IgD-negative memory B cell (primary cell): ENCODE results near the gene PRG3. TPM values are rescaled to one million over a fixed set of nuclear protein-coding genes. Genes with fewer than 3 reads are reported as not detected.

ENCODE experiments used
- H3K27ac Mint-ChIP-seq, 3 donors: one replicate each; pipeline ENCODE4 v1.8.0; 2020 to 2022; ENCODE audit warnings: mild to moderate bottlenecking in 3 of 3, mixed read lengths in 3 of 3, moderate library complexity in 1 of 3
- H3K27me3 Mint-ChIP-seq: one replicate; pipeline ENCODE4 v1.8.0; 2021; ENCODE audit warnings: mixed read lengths
- H3K36me3 Mint-ChIP-seq: one replicate; pipeline ENCODE4 v1.8.0; 2020; ENCODE audit warnings: mild to moderate bottlenecking, mixed read lengths
- H3K4me1 Mint-ChIP-seq, 3 donors: one replicate each; pipeline ENCODE4 v1.8.0; 2020 to 2022; ENCODE audit warnings: mixed read lengths in 3 of 3, mild to moderate bottlenecking in 1 of 3
- H3K4me3 Mint-ChIP-seq, 4 donors: one replicate each; pipeline ENCODE4 v1.8.0; 2020 to 2022; ENCODE audit warnings: mild to moderate bottlenecking in 4 of 4, mixed read lengths in 4 of 4, moderate library complexity in 3 of 4
- H3K9me3 Mint-ChIP-seq, 3 donors: one replicate each; pipeline ENCODE4 v1.8.0; 2020 to 2021; ENCODE audit warnings: mixed read lengths in 3 of 3, mild to moderate bottlenecking in 1 of 3
- polyA plus RNA-seq: library from polyadenylated mRNA; unstranded; fragments of 300-500 nt; fragmentation: Illumina TruSeq; gene quantifications from one replicate; pipeline ENCODE4 v1.2.3, GENCODE V29; 2021

The PRG3 gene
- polyA plus RNA-seq, 1 donor from 2014 or later: not detected

DNA sequence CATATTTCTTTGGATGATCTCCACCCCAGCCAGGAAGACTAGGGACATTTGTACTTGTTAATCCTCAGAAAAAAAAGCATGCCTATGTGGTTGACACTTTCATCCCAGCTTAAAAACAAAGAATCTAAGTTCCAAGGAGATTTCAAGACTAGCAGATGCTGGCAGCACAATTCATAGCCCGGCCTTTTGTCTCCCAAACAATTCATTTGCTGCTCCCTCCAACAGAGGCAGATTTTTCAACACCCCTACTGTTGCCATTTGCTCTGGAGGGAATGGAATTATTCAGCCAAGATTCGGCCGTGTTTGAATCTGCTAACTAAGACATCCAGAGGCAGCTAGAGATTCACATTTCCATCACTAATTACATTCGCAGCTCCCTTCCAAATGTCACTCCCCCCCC, 27.5 kb downstream of the PRG3 start:
- Mint-ChIP-seq H3K27ac (no peak overlapping the region), H3K36me3 (no peaks in the 10 kb centered on the region), H3K9me3 (peaks cover 0 to 6% (median 2%) of the 10 kb centered on the region in 3 donors), H3K27me3 (peaks cover 24% of the 10 kb centered on the region), H3K4me3 (no peak overlapping the region), H3K4me1 (peaks cover 0 to 5% (median 2%) of the 10 kb centered on the region in 3 donors)

DNA sequence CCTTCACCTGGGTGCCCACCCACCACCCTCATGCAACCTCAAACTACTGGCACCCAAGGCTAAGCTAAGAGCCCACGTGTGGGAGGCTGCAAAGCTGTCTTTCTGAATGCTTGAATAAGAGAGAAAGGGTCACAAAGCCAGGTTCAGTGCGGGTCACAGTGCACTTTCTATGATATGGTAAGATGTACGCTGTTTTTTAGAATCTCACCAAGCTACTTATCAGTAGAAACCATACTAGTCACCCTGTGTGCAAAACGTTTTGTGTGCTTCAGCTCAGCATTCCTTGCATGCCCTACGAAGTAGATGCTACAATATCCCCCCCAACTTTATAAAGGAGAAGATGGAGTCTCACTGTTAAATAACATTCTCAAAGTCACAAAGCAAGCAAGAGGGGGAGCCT, 27.9 kb downstream of the PRG3 start:
- Mint-ChIP-seq H3K27ac (no peak overlapping the region), H3K36me3 (no peaks in the 10 kb centered on the region), H3K27me3 (peaks cover 24% of the 10 kb centered on the region), H3K4me1 (peaks cover 0 to 5% (median 2%) of the 10 kb centered on the region in 3 donors), H3K4me3 (no peak overlapping the region), H3K9me3 (peaks cover 0 to 6% (median 2%) of the 10 kb centered on the region in 3 donors)

DNA sequence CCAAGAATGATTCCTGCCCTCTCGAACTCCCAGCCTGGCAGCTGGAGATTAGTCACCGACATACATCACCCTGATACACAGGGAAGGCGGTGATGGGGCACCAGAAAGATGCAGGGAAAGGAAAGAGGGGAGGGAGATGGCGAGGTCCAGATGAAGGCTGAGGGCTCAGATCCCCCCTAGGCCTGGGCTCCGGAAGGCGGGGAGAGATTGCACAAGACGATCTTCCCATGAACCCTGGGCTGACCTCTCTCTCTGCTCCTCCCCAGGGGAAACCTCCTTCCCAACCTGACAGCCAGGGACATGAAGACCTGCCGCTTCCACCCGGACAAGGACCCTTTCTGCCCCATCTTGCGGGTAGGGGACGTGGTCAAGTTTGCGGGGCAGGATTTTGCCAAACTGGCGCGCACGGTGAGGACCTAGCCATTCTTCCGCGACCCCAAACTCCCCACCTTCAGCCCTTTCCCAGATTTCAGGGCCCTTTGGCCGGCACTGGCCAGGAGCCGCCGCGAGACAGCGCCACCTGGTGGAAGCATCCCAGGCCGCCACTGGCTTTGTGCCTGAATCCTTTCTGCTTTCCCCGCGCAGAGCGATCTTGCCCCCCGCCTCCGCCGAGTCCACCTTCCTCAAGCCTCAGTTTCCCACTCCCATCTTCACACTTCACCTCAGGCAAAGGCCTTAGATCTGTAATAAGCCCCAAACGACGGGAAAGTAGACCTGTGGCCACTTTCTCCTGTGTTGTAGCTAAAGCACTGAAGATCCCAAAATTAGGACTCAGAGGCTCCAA, 31.3 kb downstream of the PRG3 start:
- Mint-ChIP-seq H3K4me3 (no peak overlapping the region), H3K36me3 (no peaks in the 10 kb centered on the region), H3K27me3 (peaks cover 11% of the 10 kb centered on the region), H3K9me3 (peaks cover 0 to 6% (median 2%) of the 10 kb centered on the region in 3 donors), H3K4me1 (peaks cover 2 to 7% (median 4%) of the 10 kb centered on the region in 3 donors), H3K27ac (no peak overlapping the region)

DNA sequence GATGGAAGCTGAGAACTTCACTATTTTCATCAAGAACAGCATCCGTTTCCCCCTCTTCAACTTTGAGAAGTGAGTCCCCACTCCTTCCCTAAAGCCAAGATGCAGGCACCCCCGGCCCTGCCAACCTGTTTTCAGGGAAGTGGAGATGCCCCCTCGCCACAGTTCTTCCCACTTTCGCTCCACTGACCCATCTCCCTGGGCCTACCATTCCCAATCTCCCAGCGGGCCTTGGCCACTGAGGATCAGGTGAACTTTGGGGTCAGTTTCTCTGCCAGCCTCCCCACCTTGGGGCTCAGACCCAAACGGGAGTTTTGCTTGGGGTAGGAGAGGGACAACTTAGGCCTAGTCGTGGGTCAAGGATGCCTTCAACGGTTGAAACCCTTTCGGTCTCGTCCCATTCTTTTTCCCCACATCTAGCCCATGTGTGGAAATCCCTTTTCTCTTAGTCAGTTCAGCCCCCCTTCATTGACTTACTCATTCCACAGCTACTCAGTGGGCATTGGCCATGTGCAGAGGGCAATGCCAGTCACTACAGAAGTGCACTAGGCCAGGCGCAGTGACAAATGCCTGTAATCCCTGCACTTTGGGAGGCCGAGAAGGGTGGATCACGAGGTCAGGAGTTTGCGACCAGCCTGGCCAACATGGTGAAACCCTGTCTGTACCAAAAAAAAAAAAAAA, 32.2 kb downstream of the PRG3 start:
- H3K27me3 Mint-ChIP-seq: peaks cover 6% of the 10 kb centered on the region
- no peak overlapping the region for H3K4me3 Mint-ChIP-seq
- H3K27ac Mint-ChIP-seq: no peak overlapping the region
- H3K36me3 Mint-ChIP-seq: no peaks in the 10 kb centered on the region
- peaks cover 0 to 6% (median 2%) of the 10 kb centered on the region in 3 donors for H3K9me3 Mint-ChIP-seq
- peaks cover 2 to 7% (median 4%) of the 10 kb centered on the region in 3 donors for H3K4me1 Mint-ChIP-seq

DNA sequence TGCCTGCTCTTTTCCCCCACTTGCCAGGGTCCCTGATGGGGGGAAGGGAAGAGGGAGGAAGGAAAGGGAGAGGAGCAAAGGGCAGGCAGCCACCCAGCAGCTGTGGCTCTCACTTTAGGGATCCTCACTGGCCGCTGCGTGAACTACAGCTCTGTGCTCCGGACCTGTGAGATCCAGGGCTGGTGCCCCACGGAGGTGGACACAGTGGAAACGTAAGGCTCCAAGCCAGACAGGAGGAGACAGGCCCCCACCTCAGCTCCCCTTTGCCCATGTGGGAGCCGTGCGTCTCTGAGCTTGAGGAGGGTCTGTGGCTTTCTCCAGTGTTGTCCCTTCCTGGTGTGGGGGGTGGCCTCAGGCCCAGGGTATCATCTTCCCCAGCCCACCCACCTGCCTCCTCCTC, 32.9 kb downstream of the PRG3 start:
- H3K36me3 Mint-ChIP-seq: no peaks in the 10 kb centered on the region
- H3K4me1 Mint-ChIP-seq: peaks cover 2 to 7% (median 4%) of the 10 kb centered on the region in 3 donors
- H3K27me3 Mint-ChIP-seq: peaks cover 6% of the 10 kb centered on the region
- H3K9me3 Mint-ChIP-seq: peaks cover 0 to 6% (median 2%) of the 10 kb centered on the region in 3 donors
- no peak overlapping the region for H3K4me3 Mint-ChIP-seq
- H3K27ac Mint-ChIP-seq: no peak overlapping the region

DNA sequence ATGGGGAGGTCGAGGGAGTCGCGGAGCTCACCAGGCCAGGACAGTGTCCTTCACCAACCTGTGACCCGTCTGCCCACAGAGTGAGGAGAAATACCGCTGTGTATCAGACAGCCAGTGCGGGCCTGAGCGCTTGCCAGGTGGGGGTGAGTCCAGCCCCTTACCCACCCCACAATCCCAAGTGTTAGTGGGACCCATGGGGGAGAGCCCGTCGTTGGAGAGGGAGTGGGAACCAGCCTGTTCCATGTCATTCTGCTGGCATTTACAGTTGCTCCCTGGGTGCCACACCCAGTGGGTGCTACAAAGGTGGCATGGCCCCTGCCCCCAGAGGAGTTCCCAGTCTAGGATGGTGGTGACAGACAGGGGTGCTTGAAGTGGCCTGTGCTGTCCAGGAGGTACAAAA, 33.6 kb downstream of the PRG3 start:
- Mint-ChIP-seq H3K9me3 (peaks cover 0 to 6% (median 2%) of the 10 kb centered on the region in 3 donors), H3K36me3 (no peaks in the 10 kb centered on the region), H3K27me3 (peaks cover 6% of the 10 kb centered on the region), H3K4me3 (no peak overlapping the region), H3K27ac (no peak overlapping the region), H3K4me1 (peaks cover 2 to 7% (median 4%) of the 10 kb centered on the region in 3 donors)

DNA sequence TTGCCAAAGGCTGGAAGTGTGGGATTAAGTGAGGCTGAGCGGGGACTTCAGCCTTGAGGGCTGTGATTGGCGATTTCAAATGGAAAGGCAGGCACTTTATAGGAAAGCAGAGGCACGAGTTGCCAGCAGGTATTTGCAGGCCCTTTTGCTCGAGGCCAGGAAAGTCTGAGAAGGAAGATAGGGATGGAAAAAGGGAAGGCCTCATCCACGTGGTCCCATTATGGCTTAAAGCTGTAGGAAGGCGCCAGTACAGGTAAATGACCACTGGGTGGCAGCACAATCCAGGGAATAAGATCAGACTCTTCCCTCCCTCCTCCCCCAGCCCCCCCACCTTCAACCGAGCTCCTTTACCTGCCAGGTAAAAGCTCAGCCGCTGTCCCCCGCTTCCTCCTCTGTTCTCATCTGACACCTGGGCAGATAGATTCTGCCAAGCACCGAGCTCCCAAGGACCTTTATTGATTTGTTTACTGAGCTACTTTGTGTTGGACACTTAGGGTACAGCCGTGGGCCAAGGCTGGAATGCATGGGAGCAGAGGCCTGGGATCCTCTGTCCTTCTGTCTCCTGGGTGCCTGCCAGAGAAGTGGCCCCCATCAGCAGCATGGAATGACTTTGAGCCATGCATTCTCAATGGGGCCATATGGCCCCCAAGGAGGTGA, 35.3 kb downstream of the PRG3 start:
- no peaks in the 10 kb centered on the region for H3K9me3 Mint-ChIP-seq
- H3K4me1 Mint-ChIP-seq: peaks cover 2 to 7% (median 4%) of the 10 kb centered on the region in 3 donors
- H3K36me3 Mint-ChIP-seq: no peaks in the 10 kb centered on the region
- peaks cover 7% of the 10 kb centered on the region for H3K27me3 Mint-ChIP-seq
- no peak overlapping the region for H3K27ac Mint-ChIP-seq
- H3K4me3 Mint-ChIP-seq: peak overlapping the region in 1 of 4 donors; percentile 34

DNA sequence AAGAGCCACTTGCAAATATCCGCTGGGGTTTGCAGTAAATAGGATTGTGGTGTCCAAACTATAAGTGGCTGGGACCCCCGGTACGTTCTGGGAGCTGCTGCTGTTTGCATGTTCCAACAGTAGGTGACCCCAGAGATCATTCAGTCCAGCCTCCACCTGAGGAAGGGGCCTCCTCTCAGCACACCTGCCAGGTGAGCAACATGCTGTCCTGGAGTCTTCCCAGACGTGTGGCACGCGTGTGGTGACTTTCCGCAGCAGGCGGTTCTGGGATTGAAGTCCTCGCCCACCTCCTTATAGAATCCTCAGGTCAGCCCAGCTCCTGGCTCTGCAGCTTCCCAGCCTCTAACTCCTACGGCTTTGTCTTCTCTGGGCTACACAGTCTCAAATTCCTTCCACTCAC, 36.1 kb downstream of the PRG3 start:
- H3K27me3 Mint-ChIP-seq: peaks cover 5% of the 10 kb centered on the region
- H3K36me3 Mint-ChIP-seq: no peaks in the 10 kb centered on the region
- peaks cover 0 to 7% (median 2%) of the 10 kb centered on the region in 3 donors for H3K4me1 Mint-ChIP-seq
- H3K4me3 Mint-ChIP-seq: no peak overlapping the region
- H3K27ac Mint-ChIP-seq: no peak overlapping the region
- H3K9me3 Mint-ChIP-seq: no peaks in the 10 kb centered on the region

DNA sequence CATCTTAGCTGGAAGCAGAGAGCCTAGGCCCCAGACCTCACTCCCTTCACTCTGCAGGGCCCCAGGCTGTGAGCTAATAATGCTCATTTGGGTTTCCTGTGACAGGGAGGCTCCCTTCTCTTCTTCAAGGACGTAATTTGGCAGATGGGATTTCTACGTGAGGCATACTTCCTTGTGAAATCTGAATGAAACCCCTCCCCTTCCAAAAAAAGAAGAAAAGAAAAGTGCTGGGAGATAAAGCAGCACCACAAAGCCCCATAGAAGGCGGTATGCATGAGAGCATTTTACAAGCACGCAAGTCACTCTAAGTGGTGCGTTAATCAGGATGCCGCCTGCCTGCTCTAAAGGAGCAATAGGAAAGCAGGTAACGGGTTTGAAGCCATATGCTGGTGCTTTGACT, 37.1 kb downstream of the PRG3 start:
- Mint-ChIP-seq H3K9me3 (no peaks in the 10 kb centered on the region), H3K27me3 (peaks cover 10% of the 10 kb centered on the region), H3K4me1 (peaks cover 0 to 7% (median 2%) of the 10 kb centered on the region in 3 donors), H3K27ac (no peak overlapping the region), H3K36me3 (no peaks in the 10 kb centered on the region), H3K4me3 (no peak overlapping the region)

DNA sequence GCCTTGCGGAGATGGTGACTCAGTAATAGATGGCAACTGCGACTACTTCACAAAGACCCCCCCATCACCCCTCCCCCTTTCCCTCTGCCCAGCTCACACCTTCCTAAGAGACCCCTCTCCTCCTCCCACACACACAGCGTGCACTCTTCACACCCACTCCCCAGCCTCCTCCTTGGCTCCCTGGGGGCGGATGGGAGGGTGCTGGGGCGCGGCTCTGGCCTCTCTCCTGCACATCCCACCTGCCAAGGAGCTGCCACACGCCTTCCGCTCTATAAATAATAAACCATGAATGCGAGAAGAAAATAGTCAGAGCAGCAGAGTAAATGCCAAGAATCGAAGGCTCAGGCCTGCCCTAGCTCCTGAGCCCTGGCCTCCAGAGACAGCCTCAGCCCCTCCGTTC, 38.2 kb downstream of the PRG3 start:
- Mint-ChIP-seq H3K27ac (no peak overlapping the region), H3K4me3 (no peak overlapping the region), H3K4me1 (peaks cover 0 to 7% (median 2%) of the 10 kb centered on the region in 3 donors), H3K27me3 (peaks cover 11% of the 10 kb centered on the region), H3K36me3 (no peaks in the 10 kb centered on the region), H3K9me3 (no peaks in the 10 kb centered on the region)

DNA sequence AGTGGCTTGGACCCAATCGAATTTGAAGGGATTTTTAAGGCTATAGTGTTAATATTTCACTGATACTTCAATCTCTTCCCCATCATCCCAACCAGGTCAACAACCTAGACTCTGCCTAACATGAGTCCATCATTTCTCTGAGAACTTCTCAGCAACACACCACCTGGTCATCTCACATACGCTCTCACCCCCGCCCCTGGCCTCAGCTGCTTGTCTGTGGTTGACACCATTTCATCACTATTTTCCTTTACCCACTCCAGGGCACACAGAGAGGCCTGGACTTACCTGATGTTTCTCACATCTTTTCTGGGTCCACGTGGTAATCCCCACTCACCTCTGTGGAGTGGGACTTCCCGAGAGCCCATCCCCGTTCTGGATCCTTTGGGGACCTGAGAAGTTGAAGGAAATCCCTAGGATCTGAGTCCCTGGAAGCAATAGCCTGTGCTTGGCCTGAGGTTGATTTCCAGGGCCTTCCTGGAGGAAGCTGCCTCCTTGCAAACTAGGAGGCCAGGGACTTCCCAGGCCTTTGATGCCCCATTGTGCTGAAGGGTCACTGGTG, 39.6 kb downstream of the PRG3 start:
- H3K27ac Mint-ChIP-seq: no peak overlapping the region
- H3K27me3 Mint-ChIP-seq: peaks cover 11% of the 10 kb centered on the region

DNA sequence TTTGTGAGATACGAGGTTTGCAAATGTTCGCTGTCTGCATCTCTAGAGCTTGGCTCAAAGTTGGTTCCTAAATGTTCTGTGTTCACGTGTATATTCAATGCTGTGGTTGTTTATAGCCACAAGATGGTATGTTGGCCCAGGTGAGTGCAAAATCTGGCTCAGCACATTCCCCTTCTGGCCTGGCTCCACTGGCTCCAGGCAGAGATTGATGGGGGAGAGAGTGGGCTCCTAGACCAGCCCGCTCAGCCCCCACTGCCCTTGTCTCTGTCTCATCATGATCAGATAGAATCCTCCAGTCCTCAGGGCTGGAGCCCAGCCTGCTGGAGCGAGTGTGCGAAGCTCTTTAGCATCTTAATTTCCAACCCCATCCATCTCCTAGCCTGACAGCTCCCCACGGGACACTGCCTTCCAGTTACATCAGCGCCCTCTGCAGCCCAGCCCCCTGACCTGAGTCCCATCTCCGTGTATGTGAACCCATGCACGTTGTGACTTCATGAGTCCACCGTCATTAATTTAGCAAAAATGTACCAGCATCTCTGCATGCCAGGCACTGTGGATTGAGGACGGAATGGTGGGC, 40.8 kb downstream of the PRG3 start:
- Mint-ChIP-seq H3K9me3 (no peaks in the 10 kb centered on the region), H3K27ac (peak overlapping the region in 2 of 3 donors; percentile 55 to 83), H3K4me1 (peaks cover 4 to 9% (median 5%) of the 10 kb centered on the region in 3 donors), H3K4me3 (peak overlapping the region in 1 of 4 donors; percentile 53), H3K36me3 (no peaks in the 10 kb centered on the region), H3K27me3 (peaks cover 11% of the 10 kb centered on the region)

More for the DNA sequence above, 39.6 kb downstream of the PRG3 start:
- Mint-ChIP-seq H3K4me3 (no peak overlapping the region), H3K9me3 (no peaks in the 10 kb centered on the region), H3K36me3 (no peaks in the 10 kb centered on the region), H3K4me1 (peaks cover 0 to 7% (median 5%) of the 10 kb centered on the region in 3 donors)

DNA sequence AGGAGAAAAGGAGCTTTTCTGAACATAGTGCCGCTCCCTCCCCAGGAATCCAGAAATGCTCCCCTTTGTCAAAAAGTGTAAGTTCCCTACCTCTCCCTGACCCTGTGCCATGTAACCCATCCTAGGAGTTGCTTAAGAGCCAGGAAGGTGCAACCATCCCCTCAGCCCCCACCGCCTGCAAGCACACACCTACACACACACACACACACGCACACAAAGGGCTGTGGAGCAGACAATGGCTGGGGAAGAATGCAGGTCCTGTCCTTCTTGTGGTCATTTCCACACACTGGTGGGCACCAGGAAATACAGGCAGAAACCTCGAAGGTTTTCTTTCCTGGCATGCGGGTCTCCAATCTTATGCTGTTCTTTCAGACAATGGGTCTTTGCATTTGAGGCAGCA, 41.6 kb downstream of the PRG3 start:
- H3K4me3 Mint-ChIP-seq: peak overlapping the region in 1 of 4 donors; percentile 53
- H3K27me3 Mint-ChIP-seq: peaks cover 11% of the 10 kb centered on the region
- H3K27ac Mint-ChIP-seq: peak overlapping the region in 1 of 3 donors; percentile 83
- H3K9me3 Mint-ChIP-seq: no peaks in the 10 kb centered on the region
- no peaks in the 10 kb centered on the region for H3K36me3 Mint-ChIP-seq
- peaks cover 10 to 16% (median 13%) of the 10 kb centered on the region in 3 donors for H3K4me1 Mint-ChIP-seq

DNA sequence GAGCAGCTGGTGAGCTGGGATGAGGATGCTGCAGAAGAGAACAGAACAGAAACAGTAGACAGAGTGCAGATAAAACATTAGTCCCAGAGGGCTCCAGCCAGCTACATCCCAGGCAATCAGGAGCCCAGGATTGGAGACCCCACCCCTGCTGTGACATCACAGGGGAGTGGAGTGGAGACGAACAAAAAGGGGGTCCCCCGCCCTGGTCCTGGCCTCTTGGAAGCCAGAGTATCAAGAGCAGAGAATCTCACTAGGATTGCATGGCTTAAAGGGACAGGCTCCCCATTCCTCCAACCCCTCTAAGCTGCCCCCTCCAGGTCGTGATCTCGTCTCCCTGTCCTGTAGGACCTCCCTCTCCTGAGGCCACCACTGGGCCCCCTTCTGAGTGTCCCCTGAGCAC, 42.8 kb downstream of the PRG3 start, which contains the start of gene P2RX3:
TSS of gene P2RX3 (plus strand) at position 211 of the 400 bp plus-strand sequence. CDS start 199 bp downstream, outside the sequence.
- H3K4me1 Mint-ChIP-seq: peaks cover 15 to 20% (median 19%) of the 10 kb centered on the region in 3 donors
- peak within 1 kb of the TSS in 1 of 3 donors; percentile 83 for H3K27ac Mint-ChIP-seq

More for the DNA sequence above, 42.8 kb downstream of the PRG3 start, which contains the start of gene P2RX3:
- Mint-ChIP-seq H3K36me3 (no peaks in the 10 kb centered on the region), H3K4me3 (peak within 1 kb of the TSS in 2 of 4 donors; percentile 7 to 30), H3K9me3 (no peaks in the 10 kb centered on the region), H3K27me3 (peaks cover 11% of the 10 kb centered on the region)
